HepG2 (cell line): ENCODE results near the gene DDIT4. TPM values are rescaled to one million over a fixed set of nuclear protein-coding genes. Genes with fewer than 3 reads are reported as not detected.
A peak's percentile ranks its signal among the peaks of the same experiment; 100 is the strongest.

Experiments used
- ATAD3A ChIP-seq: sonication (generic); formaldehyde crosslinking; IDR thresholded peaks from 2 replicates; pipeline ENCODE4 v1.4.0; 2020; ENCODE audit warnings: missing genetic modification reagents
- DDIT3 ChIP-seq: sonication (generic); formaldehyde crosslinking; IDR thresholded peaks from 2 replicates; pipeline ENCODE4 v1.4.0; 2020; ENCODE audit warnings: mild to moderate bottlenecking, missing genetic modification reagents
- ESRRA ChIP-seq: sonication (generic); formaldehyde crosslinking; IDR thresholded peaks from 2 replicates; pipeline ENCODE4 v1.5.1; 2020; ENCODE audit warnings: mild to moderate bottlenecking, low read depth, missing genetic modification reagents
- ETS1 ChIP-seq: sonication (generic); formaldehyde crosslinking; IDR thresholded peaks from 2 replicates; pipeline ENCODE4 v1.4.0; 2020; ENCODE audit warnings: missing genetic modification reagents
- EZH2 ChIP-seq: conservative IDR thresholded peaks from 2 replicates; pipeline ENCODE4 v1.6.1; 2012; ENCODE audit warnings: mild to moderate bottlenecking, low read depth, low read length, moderate library complexity
- GATAD2A ChIP-seq: IDR thresholded peaks from 2 replicates; pipeline ENCODE4 v1.6.1; 2016
- GPN1 ChIP-seq: sonication (generic); formaldehyde crosslinking; IDR thresholded peaks from 2 replicates; pipeline ENCODE4 v1.5.1; 2020; ENCODE audit warnings: missing genetic modification reagents, borderline replicate concordance
- HNRNPL ChIP-seq: fragments of 200-400 bp; formaldehyde crosslinking; IDR thresholded peaks from 2 replicates; pipeline ENCODE4 v1.6.1; 2017; ENCODE audit warnings: mild to moderate bottlenecking, low read depth, low read length
- HOMEZ ChIP-seq: IDR thresholded peaks from 2 replicates; pipeline ENCODE4 v1.6.1; 2016; ENCODE audit warnings: low read depth
- KDM5B ChIP-seq: sonication (generic); formaldehyde crosslinking; IDR thresholded peaks from 2 replicates; pipeline ENCODE4 v1.4.0; 2020; ENCODE audit warnings: missing genetic modification reagents, mild to moderate bottlenecking, borderline replicate concordance
- MYNN ChIP-seq: sonication (generic); formaldehyde crosslinking; IDR thresholded peaks from 2 replicates; pipeline ENCODE4 v1.4.0; 2020; ENCODE audit warnings: mild to moderate bottlenecking, low read depth, missing genetic modification reagents
- NCOR1 ChIP-seq: fragments of 200-600 bp; sonication (generic); IDR thresholded peaks from 2 replicates; pipeline ENCODE4 v1.7.0; 2017; ENCODE audit warnings: antibody characterized with exemption, low read length, borderline replicate concordance
- NR2F2 ChIP-seq: IDR thresholded peaks from 2 replicates; pipeline ENCODE4 v1.6.1; 2012; ENCODE audit warnings: low read depth, inconsistent platforms, borderline replicate concordance
- NR3C1 ChIP-seq: sonication (generic); formaldehyde crosslinking; IDR thresholded peaks from 2 replicates; pipeline ENCODE4 v1.4.0; 2020; ENCODE audit warnings: missing genetic modification reagents
- PHF5A ChIP-seq: IDR thresholded peaks from one replicate; pipeline ENCODE4 v1.6.1; 2018; ENCODE audit warnings: low read depth, missing genetic modification reagents; ENCODE audit not compliant: unreplicated experiment
- RBM39 ChIP-seq: fragments of 200-400 bp; formaldehyde crosslinking; IDR thresholded peaks from one replicate; pipeline ENCODE4 v1.6.1; 2018; ENCODE audit warnings: antibody characterized with exemption, mild to moderate bottlenecking, low read depth, low read length; ENCODE audit not compliant: poor library complexity, severe bottlenecking
- RXRB ChIP-seq: IDR thresholded peaks from 2 replicates; pipeline ENCODE4 v1.6.1; 2016; ENCODE audit warnings: borderline replicate concordance, missing genetic modification reagents, missing compliant biosample characterization
- SAFB2 ChIP-seq: sonication (generic); formaldehyde crosslinking; IDR thresholded peaks from 2 replicates; pipeline ENCODE4 v1.5.1; 2020; ENCODE audit warnings: missing genetic modification reagents, low read depth, mild to moderate bottlenecking, borderline replicate concordance
- SMYD3 ChIP-seq: sonication (generic); formaldehyde crosslinking; IDR thresholded peaks from 2 replicates; pipeline ENCODE4 v1.8.1; 2023; ENCODE audit warnings: mild to moderate bottlenecking, missing genetic modification reagents
- SNAPC5 ChIP-seq: sonication (generic); formaldehyde crosslinking; IDR thresholded peaks from 2 replicates; pipeline ENCODE4 v1.8.1; 2023; ENCODE audit warnings: mild to moderate bottlenecking, missing genetic modification reagents, borderline replicate concordance
- TBP ChIP-seq: sonication (generic); formaldehyde crosslinking; IDR thresholded peaks from 2 replicates; pipeline ENCODE4 v1.5.0; 2020; ENCODE audit warnings: missing genetic modification reagents
- THYN1 ChIP-seq: sonication (generic); formaldehyde crosslinking; IDR thresholded peaks from 2 replicates; pipeline ENCODE4 v1.8.1; 2023; ENCODE audit warnings: low read depth, mild to moderate bottlenecking, moderate library complexity, missing genetic modification reagents, borderline replicate concordance
- ZFP90 ChIP-seq: sonication (generic); formaldehyde crosslinking; IDR thresholded peaks from 2 replicates; pipeline ENCODE4 v1.8.0; 2022; ENCODE audit warnings: missing genetic modification reagents, mild to moderate bottlenecking, inconsistent platforms, borderline replicate concordance
- ZNF20 ChIP-seq: sonication (generic); formaldehyde crosslinking; IDR thresholded peaks from 2 replicates; pipeline ENCODE4 v1.4.0; 2020; ENCODE audit warnings: mild to moderate bottlenecking, moderate library complexity, missing genetic modification reagents
- ZNF468 ChIP-seq: sonication (generic); formaldehyde crosslinking; IDR thresholded peaks from 2 replicates; pipeline ENCODE4 v1.8.0; 2022; ENCODE audit warnings: mild to moderate bottlenecking, moderate library complexity, missing genetic modification reagents
- ZSCAN5A ChIP-seq: sonication (generic); formaldehyde crosslinking; IDR thresholded peaks from 2 replicates; pipeline ENCODE4 v1.8.0; 2022; ENCODE audit warnings: mild to moderate bottlenecking, missing genetic modification reagents, borderline replicate concordance
- polyA plus RNA-seq, 8 experiments: library from polyadenylated mRNA; depleted of rRNA in 3 of 8; stranded (reverse) in 7 of 8; unstranded in 1 of 8; fragments of >200 nt; fragmentation: Illumina TruSeq in 4 of 8; extraction: Trizol in 4 of 8; gene quantifications; 2 replicates each; pipeline versions ENCODE4 v1.2.1 to v1.2.3, GENCODE V29; 2011 to 2016; ENCODE audit warnings: low read depth in 4 of 8, missing spikeins in 1 of 8, mixed read lengths in 1 of 8; ENCODE audit not compliant: insufficient read depth in 1 of 8
- total RNA-seq, 5 experiments: library from RNA; depleted of rRNA; stranded (reverse); fragments of >200 nt; fragmentation: Illumina TruSeq; extraction: Trizol; gene quantifications; 2 replicates each; pipeline ENCODE4 v1.2.3, GENCODE V29; 2016; ENCODE audit warnings: low read depth in 1 of 5

Gene DDIT4
- total and polyA plus RNA-seq, 2 of the 13 experiments (the other 11 are each of a cell fraction or from before 2014, with no cell fraction given), result 35.6 to 40.7 TPM

- TF ChIP-seq ESRRA (CRISPR knock-in tag), result peak; percentile 45; the same call in 1 of the 2 replicates
- TF ChIP-seq SAFB2 (CRISPR knock-in tag), result peak; percentile 43; the same call in 1 of the 2 replicates
- peak; percentile 67 for TF ChIP-seq GATAD2A (CRISPR knock-in tag)
- no peak for TF ChIP-seq MYNN
- no peak for TF ChIP-seq ZNF20 (CRISPR knock-in tag)
- no peak; the same call in 1 of the 2 replicates for TF ChIP-seq HOMEZ
- TF ChIP-seq PHF5A, result peak; percentile 91
- TF ChIP-seq THYN1 (CRISPR knock-in tag), result no peak
- TF ChIP-seq KDM5B (CRISPR knock-in tag), result no peak; the same call in 1 of the 2 replicates
- no peak for TF ChIP-seq ZFP90 (CRISPR knock-in tag)
- TF ChIP-seq ZNF468 (CRISPR knock-in tag), result no peak
- peak; percentile 66; the same call in 1 of the 2 replicates for TF ChIP-seq ZSCAN5A (CRISPR knock-in tag)
- peak; percentile 92 for TF ChIP-seq NR2F2
- TF ChIP-seq ETS1 (CRISPR knock-in tag), result no peak
- TF ChIP-seq RBM39, result no peak
- no peak for TF ChIP-seq SNAPC5
- TF ChIP-seq ATAD3A (CRISPR knock-in tag), result no peak
- peak; percentile 58; the same call in 1 of the 2 replicates for TF ChIP-seq NCOR1
- no peak for TF ChIP-seq GPN1 (CRISPR knock-in tag)
- no peak for TF ChIP-seq DDIT3 (CRISPR knock-in tag)
- TF ChIP-seq SMYD3 (CRISPR knock-in tag), result no peak
- no peak for TF ChIP-seq EZH2
- no peak for TF ChIP-seq TBP (CRISPR knock-in tag)
- peak; percentile 73; the same call in 1 of the 2 replicates for TF ChIP-seq HNRNPL
- peak; percentile 83 for TF ChIP-seq RXRB (CRISPR knock-in tag)
- TF ChIP-seq NR3C1 (CRISPR knock-in tag), result no peak
Observed at GRCh38 chr10:72260239-72260975, 13.3 kb upstream of the DDIT4 start (continued).
